A549 (cell line): ENCODE results near the gene RPA4. TPM values are rescaled to one million over a fixed set of nuclear protein-coding genes. Genes with fewer than 3 reads are reported as not detected.

Experiments used
- ATAC-seq, 2 experiments: fragments of 200-7000 bp in 1 of 2; fragments of >200 bp in 1 of 2; cut with Nextera tagmentation in 1 of 2; cut with Tn5 transposase in 1 of 2; 3 replicates each; pipeline versions ENCODE4 v1.8.0 to v1.9.1; 2018 to 2020; ENCODE audit warnings: mild to moderate bottlenecking in 1 of 2, moderate library complexity in 1 of 2
- CTCF ChIA-PET: fragments of 300-600 bp; sonication (Branson Sonifier 250); formaldehyde crosslinking; extraction: SDS; loops from one replicate; lab custom pipeline; 2021; ENCODE audit warnings: antibody characterized with exemption, inconsistent platforms; lab: Yijun Ruan, JAX
- POLR2A ChIA-PET: fragments of 350-600 bp; formaldehyde crosslinking; extraction: SDS; loops from one replicate; lab custom pipeline; 2021; ENCODE audit warnings: antibody characterized with exemption, inconsistent platforms; lab: Yijun Ruan, JAX
- DNase-seq, 2 experiments: peaks; one replicate each; pipeline versions ENCODE4 v3.0.0 to v3.0.0-alpha.2; 2011 to 2016; ENCODE audit warnings: low read depth in 1 of 2, low spot score in 1 of 2
- FAIRE-seq: peaks from 2 replicates; lab custom pipeline; 2011; peaks lifted over from hg19 to GRCh38; lab: Jason Lieb, UNC
- H3K27ac ChIP-seq, 2 experiments: fragments of >200 bp; sonication (Bioruptor Twin); formaldehyde crosslinking; 3 replicates each; pipeline ENCODE4 v1.5.1; 2016 to 2017
- H3K4me1 ChIP-seq: fragments of >200 bp; sonication (Bioruptor Twin); formaldehyde crosslinking; 3 replicates; pipeline ENCODE4 v1.6.1; 2016
- H3K4me2 ChIP-seq: fragments of >200 bp; sonication (Bioruptor Twin); formaldehyde crosslinking; 3 replicates; pipeline ENCODE4 v1.6.1; 2016
- H3K4me3 ChIP-seq: fragments of >200 bp; sonication (Bioruptor Twin); formaldehyde crosslinking; 3 replicates; pipeline ENCODE4 v1.5.1; 2016
- H3K9me3 ChIP-seq: fragments of >200 bp; sonication (Bioruptor Twin); formaldehyde crosslinking; 3 replicates; pipeline ENCODE4 v1.6.1; 2016
- ATOH8 ChIP-seq: fragments of 250-450 bp; sonication (Bioruptor Pico); IDR thresholded peaks from 2 replicates; pipeline ENCODE4 v1.5.0; 2020; ENCODE audit warnings: low read depth, mild to moderate bottlenecking, moderate library complexity
- BCL3 ChIP-seq: fragments of >200 bp; sonication (Bioruptor Twin); formaldehyde crosslinking; IDR thresholded peaks from 3 replicates; pipeline ENCODE4 v1.6.1; 2016
- CBX2 ChIP-seq: fragments of 200-600 bp; sonication (generic); IDR thresholded peaks from 2 replicates; pipeline ENCODE4 v1.6.1; 2016; ENCODE audit warnings: low read depth, mild to moderate bottlenecking, borderline replicate concordance
- CBX8 ChIP-seq: fragments of 200-600 bp; sonication (generic); IDR thresholded peaks from 2 replicates; pipeline ENCODE4 v1.6.1; 2016
- EP300 ChIP-seq, 2 experiments: fragments of >200 bp; sonication (Bioruptor Twin); formaldehyde crosslinking; IDR thresholded peaks; 2 replicates in 1 of 2; 3 replicates in 1 of 2; pipeline ENCODE4 v1.6.1; 2016 to 2017
- ESRRA ChIP-seq: fragments of 150-350 bp; IDR thresholded peaks from 2 replicates; pipeline ENCODE4 v1.6.1; 2014; ENCODE audit warnings: mild to moderate bottlenecking, low read length, borderline replicate concordance
- FOSL2 ChIP-seq, 2 experiments: fragments of 450-650 bp in 1 of 2; fragments of >200 bp in 1 of 2; sonication (Bioruptor Twin) in 1 of 2; formaldehyde crosslinking; IDR thresholded peaks; 2 replicates each; pipeline versions ENCODE4 v1.5.0 to v1.6.1; 2016 to 2020; ENCODE audit warnings: mild to moderate bottlenecking in 1 of 2, moderate library complexity in 1 of 2
- FOXS1 ChIP-seq: fragments of 250-450 bp; sonication (Bioruptor Pico); IDR thresholded peaks from 2 replicates; pipeline ENCODE4 v1.5.0; 2020; ENCODE audit warnings: mild to moderate bottlenecking, moderate library complexity
- HEYL ChIP-seq: fragments of 250-450 bp; sonication (Bioruptor Pico); IDR thresholded peaks from 2 replicates; pipeline ENCODE4 v1.8.0; 2021; ENCODE audit warnings: mild to moderate bottlenecking, moderate library complexity
- HMGXB4 ChIP-seq: fragments of 250-450 bp; sonication (Bioruptor Pico); IDR thresholded peaks from 2 replicates; pipeline ENCODE4 v1.5.0; 2021; ENCODE audit warnings: mild to moderate bottlenecking, moderate library complexity, borderline replicate concordance
- HOXA7 ChIP-seq: fragments of 250-450 bp; sonication (Bioruptor Pico); IDR thresholded peaks from 2 replicates; pipeline ENCODE4 v1.5.0; 2020; ENCODE audit warnings: mild to moderate bottlenecking, moderate library complexity
- HOXB5 ChIP-seq: fragments of 250-450 bp; sonication (Bioruptor Pico); IDR thresholded peaks from 2 replicates; pipeline ENCODE4 v1.5.0; 2020; ENCODE audit warnings: mild to moderate bottlenecking, moderate library complexity
- JUNB ChIP-seq: fragments of >200 bp; sonication (Bioruptor Twin); formaldehyde crosslinking; IDR thresholded peaks from 2 replicates; pipeline ENCODE4 v1.6.1; 2016
- KDM1A ChIP-seq: fragments of 200-600 bp; sonication (generic); IDR thresholded peaks from 2 replicates; pipeline ENCODE4 v1.6.1; 2016; ENCODE audit warnings: low read depth, mild to moderate bottlenecking
- MAFK ChIP-seq: fragments of 450-650 bp; IDR thresholded peaks from 2 replicates; pipeline ENCODE4 v1.6.1; 2014; ENCODE audit not compliant: partially characterized antibody
- NFE2L2 ChIP-seq: fragments of 150-350 bp; conservative IDR thresholded peaks from 2 replicates; pipeline ENCODE4 v1.6.1; 2014; ENCODE audit warnings: low read length
- PBX3 ChIP-seq: IDR thresholded peaks from 2 replicates; pipeline ENCODE4 v1.6.1; 2012
- PHF8 ChIP-seq: fragments of 200-600 bp; sonication (generic); IDR thresholded peaks from 2 replicates; pipeline ENCODE4 v1.6.1; 2016; ENCODE audit warnings: low read depth, mild to moderate bottlenecking, antibody characterized with exemption, moderate library complexity, borderline replicate concordance
- POLR2A ChIP-seq: IDR thresholded peaks from 2 replicates; pipeline ENCODE4 v1.6.1; 2012; ENCODE audit warnings: mild to moderate bottlenecking, low read length
- POLR2AphosphoS2 ChIP-seq: conservative IDR thresholded peaks from 2 replicates; pipeline ENCODE4 v1.6.1; 2012; ENCODE audit warnings: low read length, improper control_type of control experiment, inconsistent platforms
- RARB ChIP-seq: fragments of 250-450 bp; sonication (Bioruptor Pico); IDR thresholded peaks from 2 replicates; pipeline ENCODE4 v1.8.0; 2021; ENCODE audit warnings: mild to moderate bottlenecking, moderate library complexity
- RFX5 ChIP-seq: fragments of 450-650 bp; IDR thresholded peaks from 2 replicates; pipeline ENCODE4 v1.7.1; 2014; ENCODE audit warnings: antibody characterized with exemption, mild to moderate bottlenecking, moderate library complexity
- RNF2 ChIP-seq: fragments of 200-600 bp; sonication (generic); IDR thresholded peaks from 2 replicates; pipeline ENCODE4 v1.6.1; 2016; ENCODE audit warnings: low read depth, mild to moderate bottlenecking, antibody characterized with exemption, moderate library complexity, borderline replicate concordance
- TFCP2L1 ChIP-seq: fragments of 250-450 bp; sonication (Bioruptor Pico); IDR thresholded peaks from 2 replicates; pipeline ENCODE4 v1.5.0; 2021; ENCODE audit warnings: mild to moderate bottlenecking
- TP53 ChIP-seq: fragments of 250-450 bp; sonication (Bioruptor Pico); IDR thresholded peaks from 2 replicates; pipeline ENCODE4 v1.5.0; 2021; ENCODE audit warnings: mild to moderate bottlenecking, moderate library complexity
- ZNF302 ChIP-seq: fragments of 250-450 bp; sonication (Bioruptor Pico); IDR thresholded peaks from 2 replicates; pipeline ENCODE4 v1.9.0; 2021; ENCODE audit warnings: inconsistent platforms, mild to moderate bottlenecking, moderate library complexity
- WGBS: methylation state at CpG from one replicate; pipeline ENCODE4 v1.1.6; 2017; ENCODE audit errors: missing lambda C conversion rate; 5-methylcytosine and 5-hydroxymethylcytosine counted together
- polyA minus RNA-seq: library from RNA; depleted of rRNA, polyadenylated mRNA; stranded (reverse); fragments of >200 nt; gene quantifications from 2 replicates; pipeline ENCODE4 v1.2.3, GENCODE V29; 2011; rRNA and poly(A)+ RNA removed
- polyA plus RNA-seq, 4 experiments: library from polyadenylated mRNA; depleted of rRNA in 3 of 4; stranded (reverse); fragments of >200 nt; fragmentation: RNase III in 1 of 4; extraction: RNeasy Plus Mini Kit Qiagen cat#74134 plus additional on column Dnase treatment in 1 of 4; gene quantifications; 2 replicates in 3 of 4; 3 replicates in 1 of 4; pipeline ENCODE4 v1.2.3, GENCODE V29; 2011 to 2017
- TF ChIP-seq, protein P1 (sequence below): fragments of 150-350 bp; IDR thresholded peaks from 2 replicates; pipeline ENCODE4 v1.6.1; 2014; ENCODE audit warnings: low read depth, mild to moderate bottlenecking, low read length

RPA4 gene
- polyA plus RNA-seq (2011; rRNA removed) (0.23 and 0.28 TPM in 2 replicates), polyA plus RNA-seq (2017; fragmentation: RNase III; extraction: RNeasy Plus Mini Kit Qiagen cat#74134 plus additional on column Dnase treatment) (0.09 to 0.26 TPM (median 0.12 TPM) in 3 replicates), polyA minus RNA-seq (2.3 and 2.4 TPM in 2 replicates)
- polyA plus RNA-seq (2012; cell fraction: cytosol; rRNA removed), result 0.26 and 0.30 TPM in 2 replicates
- 0.45 and 0.55 TPM in 2 replicates for polyA plus RNA-seq (2012; cell fraction: nucleus; rRNA removed)

DNA sequence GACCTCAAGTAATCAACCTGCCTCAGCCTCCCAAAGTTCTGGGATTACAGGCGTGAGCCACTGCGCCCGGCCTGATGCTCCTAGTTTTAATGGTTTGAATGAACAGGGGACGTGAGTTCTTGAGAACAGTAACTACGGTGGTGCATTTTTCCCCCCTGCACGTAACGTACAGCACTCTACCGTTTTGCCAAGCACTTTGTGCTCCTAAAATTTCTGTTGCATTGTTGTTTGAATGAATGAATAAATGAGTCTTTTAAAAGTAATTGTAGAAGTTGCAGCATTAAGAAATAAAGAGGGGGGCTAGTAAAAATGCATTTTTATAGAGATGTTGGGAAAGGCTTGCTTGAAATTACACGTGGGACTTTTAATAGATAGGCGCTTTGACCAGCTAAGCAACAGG, at the start of gene RPA4:
Gene RPA4 (plus strand): TSS at position 301 of the 400 bp plus-strand sequence. CDS start 403 bp downstream, outside the sequence.
- H3K9me3 ChIP-seq, result no peaks in the 10 kb centered on the region
- FAIRE-seq, result no peak
- no peak within 1 kb of the TSS for H3K4me3 ChIP-seq
- no peaks in the 10 kb centered on the region for H3K4me1 ChIP-seq
- H3K27ac ChIP-seq, result no peak within 1 kb of the TSS
- 91% methylated on average over 10 of the region's 10 CpGs for WGBS
- TF ChIP-seq PBX3 (no peak), RNF2 (no peak), MAFK (no peak), CBX8 (no peak), HOXB5 (CRISPR knock-in tag) (no peak), ATOH8 (CRISPR knock-in tag) (no peak), ZNF302 (CRISPR knock-in tag) (no peak), ESRRA (no peak), NFE2L2 (no peak), POLR2A (no peak), HEYL (CRISPR knock-in tag) (no peak), HOXA7 (CRISPR knock-in tag) (no peak), KDM1A (no peak), HMGXB4 (no peak), FOXS1 (no peak)
- TF ChIP-seq, all 56 proteins: peak for 0
- ATAC-seq, result no peak
- POLR2A ChIA-PET, result no interaction called here
- no peak for DNase-seq
- CTCF ChIA-PET, result no interaction called here
- H3K4me2 ChIP-seq, result no peak within 1 kb of the TSS

DNA sequence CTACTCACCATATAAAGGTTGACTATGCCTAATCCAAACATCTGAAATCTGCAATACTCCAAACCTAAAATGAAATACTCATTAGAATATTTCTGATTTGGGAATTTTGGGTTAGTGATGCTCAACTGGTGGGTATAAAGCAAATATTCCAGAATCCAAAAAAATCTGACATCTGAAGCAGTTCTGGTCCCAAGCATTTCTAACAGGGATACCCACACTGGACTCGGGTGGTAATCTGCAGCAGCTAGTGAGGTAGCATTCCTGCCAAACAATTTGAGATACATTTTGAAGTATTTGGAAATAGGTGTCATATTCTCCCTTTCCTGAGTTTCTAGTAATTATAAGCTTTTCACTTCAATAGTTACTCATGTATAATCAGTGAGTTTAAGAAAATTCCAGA, 49.6 kb upstream of the RPA4 start:
- peak; percentile 74 for FAIRE-seq
- H3K4me1 ChIP-seq, result 0 out of 3 replicates have a peak, but pooled peaks cover 5% of the 10 kb centered on the region
- POLR2A ChIA-PET, result no interaction called here
- H3K4me2 ChIP-seq, result no peak overlapping the region
- no peaks in the 10 kb centered on the region for H3K9me3 ChIP-seq
- WGBS, result 91% methylated on average over 1 of the region's 1 CpG
- H3K27ac ChIP-seq, result no peak overlapping the region
- CTCF ChIA-PET, result no interaction called here
- DNase-seq, result no peak
- no peak overlapping the region for H3K4me3 ChIP-seq
- TF ChIP-seq PHF8, result no peak
- no peak for TF ChIP-seq BCL3
- no peak for TF ChIP-seq CBX2
- TF ChIP-seq TP53, result no peak
- no peak for TF ChIP-seq FOSL2 (IDR thresholded peaks at IDR 0.05)
- TF ChIP-seq FOSL2 (CRISPR knock-in tag; IDR thresholded peaks at IDR 0.05), result no peak
- no peak for TF ChIP-seq JUNB
- TF ChIP-seq RFX5, result no peak
- TF ChIP-seq POLR2AphosphoS2, result no peak
- TF ChIP-seq, protein P1, sequence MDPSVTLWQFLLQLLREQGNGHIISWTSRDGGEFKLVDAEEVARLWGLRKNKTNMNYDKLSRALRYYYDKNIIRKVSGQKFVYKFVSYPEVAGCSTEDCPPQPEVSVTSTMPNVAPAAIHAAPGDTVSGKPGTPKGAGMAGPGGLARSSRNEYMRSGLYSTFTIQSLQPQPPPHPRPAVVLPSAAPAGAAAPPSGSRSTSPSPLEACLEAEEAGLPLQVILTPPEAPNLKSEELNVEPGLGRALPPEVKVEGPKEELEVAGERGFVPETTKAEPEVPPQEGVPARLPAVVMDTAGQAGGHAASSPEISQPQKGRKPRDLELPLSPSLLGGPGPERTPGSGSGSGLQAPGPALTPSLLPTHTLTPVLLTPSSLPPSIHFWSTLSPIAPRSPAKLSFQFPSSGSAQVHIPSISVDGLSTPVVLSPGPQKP, result no peak
- no peak for TF ChIP-seq EP300 (IDR thresholded peaks at IDR 0.05)
- no peak for TF ChIP-seq RARB
- no peak for TF ChIP-seq TFCP2L1 (CRISPR knock-in tag)
- no peak for TF ChIP-seq PBX3
- ATAC-seq, result no peak
